Thyroid gland (tissue), 4 donors: ENCODE data around the gene RAB6A. TPM values are rescaled to one million over a fixed set of nuclear protein-coding genes. Genes with fewer than 3 reads are reported as not detected.

Source experiments
- DNase-seq, 2 donors: peaks; one replicate each; pipeline ENCODE4 v3.0.0-alpha.2; 2019
- H3K27ac ChIP-seq, 3 donors: fragments of 200-600 bp; sonication (generic); 1 replicate in 2 of 3; 2 replicates in 1 of 3; pipeline ENCODE4 v1.5.1; 2016 to 2019; ENCODE audit warnings: mild to moderate bottlenecking in 1 of 3, moderate library complexity in 1 of 3
- H3K27me3 ChIP-seq: fragments of 200-600 bp; sonication (generic); one replicate; pipeline ENCODE4 v1.5.1; 2019
- H3K36me3 ChIP-seq, 2 donors: fragments of 200-600 bp; sonication (generic); one replicate each; pipeline ENCODE4 v1.5.1; 2016 to 2019
- H3K4me1 ChIP-seq, 2 donors: fragments of 200-600 bp; sonication (generic); one replicate each; pipeline ENCODE4 v1.5.1; 2017 to 2019
- H3K4me3 ChIP-seq, 3 donors: fragments of 200-600 bp; sonication (generic); replicated peaks in 1 of 3; 1 replicate in 2 of 3; 2 replicates in 1 of 3; pipeline ENCODE4 v1.5.1; 2016; ENCODE audit warnings: mild to moderate bottlenecking in 1 of 3
- H3K9me3 ChIP-seq: fragments of 200-600 bp; sonication (generic); one replicate; pipeline ENCODE4 v1.5.1; 2017
- CTCF ChIP-seq, 6 experiments: fragments of 200-600 bp in 3 of 6; fragments of 450-650 bp in 3 of 6; sonication (generic) in 3 of 6; IDR thresholded peaks; one replicate each; pipeline ENCODE4 v1.5.1; 2016 to 2019; ENCODE audit warnings: antibody characterized with exemption in 6 of 6, mild to moderate bottlenecking in 2 of 6, inconsistent platforms in 1 of 6, moderate library complexity in 1 of 6
- POLR2A ChIP-seq, 2 donors: fragments of 450-650 bp; IDR thresholded peaks; one replicate each; pipeline ENCODE4 v1.6.1; 2017; ENCODE audit warnings: antibody characterized with exemption in 2 of 2, mild to moderate bottlenecking in 2 of 2, moderate library complexity in 1 of 2
- WGBS, 2 donors: methylation state at CpG; one replicate each; pipeline ENCODE4 v1.1.5; 2017; 5-methylcytosine and 5-hydroxymethylcytosine counted together
- intact Hi-C: fragments of 100-400 bp; cut with DNase I; formaldehyde crosslinking; loops from one replicate; pipeline ENCODE4 v1.15.1; 2023
- total RNA-seq, 4 donors: library from RNA; depleted of rRNA; stranded (reverse); fragments of >200 nt; gene quantifications; one replicate each; pipeline ENCODE4 v1.2.3, GENCODE V29; 2016

RAB6A gene
- total RNA-seq, result 100 to 1,000 TPM; 131 to 191 (median 178) TPM

- H3K27me3 ChIP-seq, result no peaks in the 10 kb centered on the region
- H3K9me3 ChIP-seq, result no peaks in the 10 kb centered on the region
- peak in 4 of 6 experiments; percentile 28 to 68 (median 49) for TF ChIP-seq CTCF (IDR thresholded peaks at IDR 0.05)
- peak; percentile 86 to 97 for TF ChIP-seq POLR2A (IDR thresholded peaks at IDR 0.05)
- H3K27ac ChIP-seq, result peak within 1 kb of the TSS; percentile 97 to 99 (median 97)
- 0% methylated on average over 15 to 47 of the region's 74 CpGs for WGBS, 2 donors
- peaks cover 19% of the 10 kb centered on the region in 2 donors for H3K4me1 ChIP-seq
- no peaks in the 10 kb centered on the region for H3K36me3 ChIP-seq
- H3K4me3 ChIP-seq, result peak within 1 kb of the TSS; percentile 67 to 100 (median 93)
- peak; percentile 100 for DNase-seq
- intact Hi-C loops, result no loop called here
These were observed at the start of gene RAB6A for GRCh38 chr11:73760679-73761402. RAB6A (minus strand) TSS chr11:73761074; CDS start chr11:73760635, 439 bp downstream.

DNA sequence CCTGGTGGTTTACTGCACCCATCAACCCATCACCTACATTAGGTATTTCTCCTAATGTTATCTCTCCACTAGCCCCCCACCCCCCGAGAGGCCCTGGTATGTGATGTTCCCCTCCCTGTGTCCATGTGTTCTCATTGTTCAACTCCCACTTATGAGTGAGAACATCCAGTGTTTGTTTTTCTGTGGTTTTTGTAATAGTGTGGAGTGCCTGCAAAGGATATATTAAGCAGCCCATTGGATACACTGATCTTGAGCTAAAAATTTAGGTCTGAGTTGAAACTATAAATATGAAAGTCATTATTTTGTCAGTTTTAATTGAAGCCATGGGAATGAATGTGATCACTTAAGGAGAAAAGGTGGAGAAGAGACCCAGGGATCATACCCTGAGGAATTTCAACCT lies 49.8 kb upstream of the RAB6A start:
- Histone ChIP-seq H3K27ac (no peak overlapping the region), H3K4me3 (no peak overlapping the region), H3K27me3 (no peaks in the 10 kb centered on the region), H3K36me3 (no peaks in the 10 kb centered on the region), H3K4me1 (peaks cover 5 to 7% of the 10 kb centered on the region in 2 donors), H3K9me3 (no peaks in the 10 kb centered on the region)
- intact Hi-C loops, result no loop called here
- no peak for TF ChIP-seq CTCF (IDR thresholded peaks at IDR 0.05)
- TF ChIP-seq POLR2A (IDR thresholded peaks at IDR 0.05), result no peak
- no peak for DNase-seq
- WGBS, 2 donors, result 65 to 73% methylated on average over 1 of the region's 1 CpG

- H3K4me1 ChIP-seq, result peaks cover 5 to 7% of the 10 kb centered on the region in 2 donors
- no peak overlapping the region for H3K4me3 ChIP-seq
- no peak overlapping the region for H3K27ac ChIP-seq
- H3K27me3 ChIP-seq, result no peaks in the 10 kb centered on the region
- H3K9me3 ChIP-seq, result no peaks in the 10 kb centered on the region
- DNase-seq, result no peak
- TF ChIP-seq CTCF (IDR thresholded peaks at IDR 0.05) (no peak), POLR2A (IDR thresholded peaks at IDR 0.05) (no peak)
- 92 to 93% methylated on average over 1 of the region's 1 CpG for WGBS, 2 donors
- intact Hi-C loops, result no loop called here
- H3K36me3 ChIP-seq, result no peaks in the 10 kb centered on the region
These were observed 47.2 kb upstream of the RAB6A start for GRCh38 chr11:73808052-73808451.

DNA sequence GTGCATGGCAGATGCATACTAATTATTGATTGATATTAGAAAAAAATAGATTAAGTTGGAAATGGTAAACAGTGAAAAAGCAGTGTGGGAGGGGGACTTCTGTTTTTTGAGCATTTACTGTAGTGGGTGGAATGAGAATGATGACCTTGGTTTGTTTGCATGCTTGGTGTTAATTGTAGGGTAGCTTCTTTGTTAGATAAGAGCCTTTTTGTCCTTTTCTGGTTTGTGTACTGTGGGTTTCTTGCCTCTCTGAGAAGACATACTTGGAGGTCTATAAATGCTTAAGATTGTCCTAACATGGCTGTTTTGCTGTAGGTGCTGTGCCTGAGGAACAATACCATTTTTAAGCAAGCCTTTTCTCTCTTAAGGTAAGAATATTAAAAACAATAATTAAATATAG lies 43.8 kb upstream of the RAB6A start:
- intact Hi-C loops, result no loop called here
- Histone ChIP-seq H3K27me3 (no peaks in the 10 kb centered on the region), H3K4me1 (no peaks in the 10 kb centered on the region), H3K9me3 (no peaks in the 10 kb centered on the region), H3K27ac (no peak overlapping the region), H3K36me3 (no peaks in the 10 kb centered on the region), H3K4me3 (no peak overlapping the region)
- no peak for DNase-seq
- TF ChIP-seq POLR2A (IDR thresholded peaks at IDR 0.05), result no peak

GRCh38 chr11:73801136-73801535 lies 40.3 kb upstream of the RAB6A start:
- TF ChIP-seq CTCF (IDR thresholded peaks at IDR 0.05), result no peak
- 66 to 75% methylated on average over 1 of the region's 1 CpG for WGBS, 2 donors
- no peaks in the 10 kb centered on the region for H3K4me1 ChIP-seq
- intact Hi-C loops, result no loop called here
- no peaks in the 10 kb centered on the region for H3K27me3 ChIP-seq
- no peak overlapping the region for H3K27ac ChIP-seq
- DNase-seq, result no peak
- no peak overlapping the region for H3K4me3 ChIP-seq
- no peaks in the 10 kb centered on the region for H3K36me3 ChIP-seq
- H3K9me3 ChIP-seq, result no peaks in the 10 kb centered on the region
